ENCODE results near the gene SPTBN2.
A peak's percentile ranks its signal among the peaks of the same experiment; 100 is the strongest.

SPTBN2 gene

GRCh38 chr11:66701432-66702240 lies 27.4 kb downstream of the SPTBN2 start:
- DNase-seq (ENCODE audit: low spot score), result no peak

- DNase-seq (ENCODE audit: low spot score), result no peak
Measured at GRCh38 chr11:66700742-66701141, 28.3 kb downstream of the SPTBN2 start.

GRCh38 chr11:66700337-66700736 lies 28.7 kb downstream of the SPTBN2 start:
- no peak for DNase-seq (ENCODE audit: low spot score)

- DNase-seq (ENCODE audit: low spot score), result no peak
Measured at GRCh38 chr11:66698491-66698890, 30.5 kb downstream of the SPTBN2 start.

GRCh38 chr11:66697988-66698387 lies 31.0 kb downstream of the SPTBN2 start:
- DNase-seq (ENCODE audit: low spot score), result no peak

DNA sequence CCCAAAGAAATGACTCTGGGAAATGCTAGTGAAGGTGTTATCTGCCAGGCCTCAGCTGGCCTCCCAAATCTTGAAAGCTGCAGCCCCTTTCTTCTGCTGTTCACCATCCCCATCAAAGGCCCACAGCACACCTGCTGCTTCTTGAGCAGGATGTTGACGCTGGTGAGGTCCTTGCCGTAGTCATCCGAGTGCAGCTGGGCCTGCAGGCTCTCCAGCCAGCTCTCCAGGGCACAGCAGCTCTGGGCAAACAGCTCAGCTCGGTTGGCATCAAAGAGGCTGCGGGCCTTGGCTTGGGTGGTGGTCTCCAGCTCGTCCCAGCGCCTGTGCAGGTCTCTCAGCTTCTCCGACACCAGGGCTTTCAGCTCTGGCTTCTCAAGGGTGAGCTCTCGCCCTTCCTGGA lies 32.9 kb downstream of the SPTBN2 start:
- DNase-seq (ENCODE audit: low spot score), result no peak

DNA sequence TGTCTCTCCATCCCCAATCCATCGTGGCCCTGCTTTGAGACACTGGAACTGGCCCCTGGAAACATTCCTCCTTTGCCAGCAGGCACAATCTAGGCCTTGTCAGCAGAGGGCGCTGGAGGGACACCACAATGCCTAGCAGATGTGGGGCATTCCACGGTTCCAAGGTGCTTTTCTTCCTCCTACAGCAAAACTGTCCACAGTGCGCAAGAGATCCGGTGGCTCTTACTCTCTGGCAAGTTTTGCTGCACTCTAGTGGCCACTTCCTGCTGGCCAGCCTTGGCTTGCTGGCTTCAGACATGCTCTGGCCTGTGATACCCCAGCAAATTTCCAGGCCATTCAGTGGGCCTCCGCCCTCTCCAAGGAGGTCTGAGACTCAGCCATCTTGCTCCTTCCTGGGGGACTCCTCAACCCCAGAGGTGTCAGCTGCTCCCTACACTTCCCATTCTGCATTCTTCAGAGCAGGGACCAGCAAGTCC lies 34.2 kb downstream of the SPTBN2 start:
- peak; percentile 80 for DNase-seq (ENCODE audit: low spot score)

DNA sequence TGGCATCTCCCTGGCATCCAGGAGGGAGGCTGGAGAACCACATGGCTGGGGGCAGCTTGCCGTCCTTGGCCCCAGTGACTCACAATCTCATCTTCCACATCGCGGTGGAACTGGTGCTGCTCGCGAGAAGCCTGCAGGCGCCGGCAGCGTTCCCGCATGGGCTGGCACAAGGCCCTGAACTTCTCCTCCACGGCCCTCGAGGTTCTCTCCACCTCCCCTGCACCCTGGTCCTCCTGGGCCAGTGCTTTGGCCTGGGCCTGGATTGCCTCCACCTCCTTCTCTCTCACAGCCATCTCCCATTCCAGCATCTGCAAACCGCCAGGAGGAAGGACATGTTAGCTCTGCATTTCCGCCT lies 35.0 kb downstream of the SPTBN2 start:
- no peak for DNase-seq (ENCODE audit: low spot score)

DNA sequence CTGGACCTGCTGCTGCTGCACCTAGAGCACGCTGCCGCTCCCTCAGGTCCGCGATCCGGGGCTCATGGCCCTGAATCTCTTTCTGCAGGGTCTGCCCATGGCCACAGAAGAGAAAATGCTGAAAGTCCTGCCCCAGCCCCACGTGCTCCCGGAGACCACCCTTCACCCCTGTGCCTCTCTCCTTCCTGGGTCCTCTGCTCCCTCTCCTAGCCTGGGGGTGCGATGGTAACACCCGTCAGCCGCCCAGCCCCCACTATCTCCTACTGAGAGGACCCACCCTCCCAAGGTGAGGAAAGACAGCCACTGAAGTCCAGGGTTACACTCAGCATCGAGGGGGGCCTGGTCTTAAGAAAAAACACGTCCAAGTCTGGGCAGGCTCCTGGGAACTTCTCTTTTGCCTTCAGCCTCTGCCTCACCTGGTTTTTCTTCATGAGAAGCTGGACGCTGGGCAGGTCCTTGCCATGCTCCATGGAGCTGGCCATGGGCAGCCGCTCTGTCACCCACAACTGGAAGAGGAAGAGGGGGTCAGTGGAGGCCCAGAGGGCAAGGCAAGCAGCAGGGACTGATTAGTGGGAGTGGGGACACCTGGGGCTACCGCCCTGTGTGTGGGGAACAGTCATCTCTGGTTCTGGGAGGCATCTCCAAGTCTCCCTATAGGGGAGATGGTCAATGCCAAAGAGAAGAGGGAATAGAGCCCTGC lies 35.5 kb downstream of the SPTBN2 start:
- no peak for DNase-seq (ENCODE audit: low spot score)

GRCh38 chr11:66692871-66693331 lies 36.1 kb downstream of the SPTBN2 start:
- no peak for DNase-seq (ENCODE audit: low spot score)

DNA sequence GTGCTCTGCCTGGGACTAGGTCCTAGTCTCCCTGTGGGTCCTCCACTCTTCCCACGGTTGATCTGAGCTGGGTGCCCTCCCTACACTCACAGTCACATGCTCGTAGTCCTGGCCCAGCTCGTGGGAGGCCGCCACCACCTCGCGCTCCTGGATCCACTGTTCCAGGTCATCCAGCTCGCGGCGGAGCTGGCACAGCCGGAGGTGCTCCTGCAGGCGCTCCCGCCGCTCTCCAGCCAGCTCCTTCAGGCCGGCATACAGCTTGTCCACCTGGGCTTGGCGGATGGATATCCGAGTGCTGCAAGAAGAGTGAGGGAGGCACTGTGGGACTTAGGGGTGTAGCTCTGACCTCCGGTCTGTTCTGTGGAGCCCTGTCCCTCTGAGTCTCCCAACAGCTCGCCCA lies 36.6 kb downstream of the SPTBN2 start:
- DNase-seq (ENCODE audit: low spot score), result no peak

GRCh38 chr11:66691311-66691980 lies 37.6 kb downstream of the SPTBN2 start:
- DNase-seq (ENCODE audit: low spot score), result no peak

- no peak for DNase-seq (ENCODE audit: low spot score)
Measured at GRCh38 chr11:66689661-66690590, 39.1 kb downstream of the SPTBN2 start.

DNA sequence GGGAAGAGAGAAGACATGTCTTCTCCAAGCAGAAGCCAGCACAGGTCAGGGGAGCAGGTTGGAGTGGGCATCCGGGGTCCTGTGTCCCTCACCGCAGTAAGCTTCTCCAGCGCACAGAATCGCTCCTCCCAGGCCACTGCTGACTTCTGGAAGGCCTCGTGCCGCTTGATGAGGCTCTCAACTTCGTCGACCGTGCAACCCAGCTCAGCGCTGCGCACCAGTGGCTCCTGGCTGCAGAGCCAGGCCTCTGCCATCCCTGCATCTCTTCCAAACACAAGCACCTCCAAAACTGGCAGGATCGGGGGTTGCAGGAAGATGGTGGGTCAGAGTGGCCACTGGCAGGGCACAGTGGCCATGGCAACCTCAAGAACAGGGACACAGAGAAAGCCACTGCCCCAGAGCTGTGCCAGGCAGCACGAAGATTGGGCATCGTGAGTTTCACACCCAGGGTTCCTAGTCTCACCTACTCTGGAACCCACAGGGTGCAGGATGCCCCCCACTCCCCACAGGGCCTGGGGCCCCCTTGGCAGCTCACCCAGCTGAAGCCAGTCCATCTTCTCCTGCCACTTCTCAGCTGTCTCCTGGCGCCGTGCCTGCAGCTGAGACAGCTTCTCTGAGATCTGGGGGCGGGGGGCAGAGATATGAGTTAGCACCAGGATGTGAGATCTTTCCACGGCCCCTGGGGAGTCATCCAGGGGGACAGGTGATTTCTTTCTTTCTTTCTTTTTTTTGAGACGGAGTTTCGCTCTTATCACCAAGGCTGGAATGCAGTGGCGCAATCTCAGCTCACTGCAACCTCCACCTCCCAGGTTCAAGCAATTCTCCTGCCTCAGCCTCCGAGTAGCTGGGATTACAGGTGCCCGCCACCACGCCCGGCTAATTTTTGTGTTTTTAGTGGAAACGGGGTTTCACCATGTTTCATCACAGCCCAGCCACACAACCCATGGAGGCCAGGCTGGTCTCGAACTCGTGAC lies 40.2 kb downstream of the SPTBN2 start:
- DNase-seq (ENCODE audit: low spot score), result no peak

GRCh38 chr11:66687831-66688281 lies 41.2 kb downstream of the SPTBN2 start:
- no peak for DNase-seq (ENCODE audit: low spot score)

DNA sequence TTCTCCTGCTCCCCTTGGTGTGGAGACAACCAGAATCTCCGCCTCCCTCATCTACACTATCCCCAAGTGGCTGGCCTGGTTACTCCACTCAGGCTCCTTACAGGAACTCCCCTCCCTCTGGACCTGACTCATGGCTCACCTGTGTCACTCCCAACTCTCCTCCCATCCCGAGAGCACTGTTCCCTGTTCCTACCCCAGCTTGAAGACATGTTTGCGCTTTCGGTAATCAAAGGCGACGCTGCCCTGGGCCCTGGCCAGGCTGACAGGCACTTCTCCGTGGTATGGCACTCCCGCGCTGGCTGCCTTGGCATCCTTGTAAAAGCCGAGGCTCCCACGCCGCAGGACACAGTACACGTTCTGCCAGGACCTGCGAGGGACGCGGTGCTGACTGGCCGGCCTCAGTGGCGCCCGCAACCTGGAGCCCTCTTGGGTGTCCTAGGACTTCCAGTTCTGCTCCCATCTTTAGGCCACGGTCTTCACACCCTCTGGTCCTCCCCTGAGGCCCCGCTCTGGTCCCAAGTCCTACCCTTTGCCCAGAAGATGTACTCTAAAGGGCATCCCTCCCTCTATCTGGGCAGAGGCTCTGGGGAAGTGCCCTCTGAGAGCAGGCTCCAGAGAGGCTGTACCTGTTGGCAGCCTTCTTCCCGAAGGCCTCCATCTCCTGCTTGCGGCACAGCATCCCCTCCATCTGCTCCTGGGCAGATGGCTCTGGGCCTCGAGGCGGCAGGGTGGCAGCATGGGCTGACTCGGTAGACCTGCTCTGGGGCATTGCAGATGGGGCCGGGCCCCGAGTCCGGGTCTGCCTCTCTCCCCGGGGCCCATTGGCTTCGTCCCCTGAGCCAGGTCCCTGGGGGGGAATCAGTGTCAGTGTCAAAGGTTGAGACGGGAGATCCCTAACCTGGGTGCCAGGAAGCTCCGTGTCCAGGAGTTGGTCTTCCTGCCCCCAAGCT lies 41.9 kb downstream of the SPTBN2 start:
- no peak for DNase-seq (ENCODE audit: low spot score)

DNA sequence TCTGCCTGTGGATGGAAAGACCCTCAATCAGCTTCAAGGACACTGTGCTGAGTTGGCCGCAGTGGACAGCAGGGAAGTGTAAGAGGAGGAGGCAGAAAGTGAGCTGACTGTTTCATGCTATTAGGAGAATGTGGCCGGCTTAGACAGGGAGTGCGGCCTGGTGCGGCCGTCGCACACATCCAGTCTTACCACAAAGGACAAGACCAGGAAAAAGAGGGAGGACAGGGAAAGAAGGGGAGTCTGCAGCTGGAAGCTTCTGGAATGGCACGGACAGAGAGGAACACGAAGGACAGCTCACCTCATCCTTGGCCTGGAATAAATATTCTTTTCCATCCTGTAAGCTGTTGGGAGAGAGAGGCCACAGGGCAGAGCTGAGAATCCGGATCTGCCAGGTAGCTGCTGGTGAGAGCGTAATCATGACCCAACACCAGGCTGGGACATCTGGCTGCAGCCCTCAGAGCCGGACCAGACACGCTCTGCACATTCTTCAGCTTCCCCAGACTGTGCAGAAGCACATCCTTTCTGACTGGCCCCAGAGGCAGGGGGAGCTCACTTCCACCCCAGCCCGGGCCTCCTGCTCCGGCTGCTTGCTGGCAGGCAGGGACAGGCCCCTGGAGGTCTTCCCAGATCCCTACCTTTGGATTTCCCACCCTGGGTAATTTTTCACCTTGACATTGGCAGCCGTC lies 42.8 kb downstream of the SPTBN2 start:
- DNase-seq (ENCODE audit: low spot score), result no peak

DNA sequence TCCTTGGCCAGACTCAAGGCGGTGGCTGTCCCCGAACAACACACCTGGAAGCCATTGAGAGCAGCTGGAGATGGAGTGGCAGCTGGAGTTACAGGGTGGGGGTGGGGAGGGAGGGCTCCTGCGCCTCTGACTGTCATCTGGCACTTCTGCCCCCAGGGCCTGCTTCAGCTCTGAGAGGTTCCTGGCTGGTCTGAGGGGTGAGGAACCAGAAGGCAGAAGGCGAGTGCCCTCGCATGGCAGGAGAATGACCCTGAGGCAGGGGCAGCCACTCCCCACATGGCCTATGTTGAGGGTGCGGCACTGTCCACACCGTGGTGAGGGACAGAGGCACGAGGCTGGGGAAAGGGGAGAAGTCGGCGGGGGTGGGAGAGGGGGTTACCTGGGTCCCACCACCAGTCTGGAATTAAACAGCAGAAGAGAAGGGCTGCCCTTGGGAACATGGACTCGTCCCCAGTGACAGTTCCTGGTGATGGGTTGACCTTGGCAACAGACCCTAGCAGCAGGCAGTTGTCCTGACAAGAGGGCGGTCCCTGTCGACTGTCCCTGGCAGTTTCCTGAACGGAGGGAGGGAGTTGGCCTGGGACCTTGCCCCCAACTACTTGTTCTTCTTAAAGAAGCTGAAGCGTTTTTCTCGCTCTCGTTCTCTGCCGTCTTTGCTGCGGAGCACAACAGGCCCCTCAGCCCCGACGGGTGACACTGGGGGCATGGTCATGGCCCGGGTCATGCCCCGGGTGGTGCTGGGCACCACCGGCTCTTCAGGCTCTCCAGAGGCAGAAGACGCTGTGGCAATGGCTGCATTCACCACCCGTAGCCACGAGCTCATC lies 43.5 kb downstream of the SPTBN2 start:
- no peak for DNase-seq (ENCODE audit: low spot score)
